GM21786 (cell line): ENCODE results near the gene VMO1.

ENCODE experiments used
- ATAC-seq: cut with Tn5 transposase; IDR thresholded peaks from one replicate; pipeline ENCODE4 v1.9.1; 2021; ENCODE audit not compliant: unreplicated experiment

Gene VMO1

GRCh38 chr17:4764595-4764994 is 21.6 kb downstream of the VMO1 start:
- no peak for ATAC-seq

GRCh38 chr17:4759776-4760236 is 26.4 kb downstream of the VMO1 start:
- no peak for ATAC-seq

- no peak for ATAC-seq
Measured at GRCh38 chr17:4753392-4753791, 32.8 kb downstream of the VMO1 start.

GRCh38 chr17:4751932-4752331 is 34.2 kb downstream of the VMO1 start:
- ATAC-seq: no peak

- ATAC-seq: no peak
Measured at GRCh38 chr17:4750606-4751005, 35.6 kb downstream of the VMO1 start.

GRCh38 chr17:4748686-4749085 is 37.5 kb downstream of the VMO1 start:
- no peak for ATAC-seq

GRCh38 chr17:4747847-4748246 is 38.3 kb downstream of the VMO1 start:
- ATAC-seq: no peak

- ATAC-seq: no peak
Measured at GRCh38 chr17:4744999-4745969, 40.9 kb downstream of the VMO1 start.

- ATAC-seq: no peak
Measured at GRCh38 chr17:4743898-4744297, 42.3 kb downstream of the VMO1 start.

GRCh38 chr17:4743216-4743615 is 42.9 kb downstream of the VMO1 start:
- ATAC-seq: no peak

GRCh38 chr17:4742629-4743028 is 43.5 kb downstream of the VMO1 start:
- ATAC-seq: no peak

GRCh38 chr17:4742133-4742532 is 44.0 kb downstream of the VMO1 start:
- no peak for ATAC-seq

- ATAC-seq: no peak
Measured at GRCh38 chr17:4741544-4741943, 44.6 kb downstream of the VMO1 start.

- no peak for ATAC-seq
Measured at GRCh38 chr17:4740584-4740983, 45.6 kb downstream of the VMO1 start.

- no peak for ATAC-seq
Measured at GRCh38 chr17:4740025-4740351, 46.2 kb downstream of the VMO1 start.

GRCh38 chr17:4739122-4740024 is 46.8 kb downstream of the VMO1 start, which contains the start of the genes CXCL16 and ZMYND15:
TSS of gene CXCL16 (minus strand) at chr17:4739928. CDS start at chr17:4739339, 589 bp downstream.
TSS of gene ZMYND15 (plus strand) at chr17:4739833. CDS start at chr17:4740549, 716 bp downstream.
- no peak for ATAC-seq

GRCh38 chr17:4738136-4739121 is 47.7 kb downstream of the VMO1 start:
- ATAC-seq: no peak

GRCh38 chr17:4735876-4736651 is 50.1 kb downstream of the VMO1 start:
- no peak for ATAC-seq
